Neuronal stem cell (in vitro differentiated cells): ENCODE data around the gene OSGEPL1.

Source experiments
- DNase-seq: peaks from one replicate; pipeline ENCODE4 v3.0.0-alpha.2; 2013; ENCODE audit warnings: low spot score
- H2AFZ ChIP-seq: one replicate; pipeline ENCODE4 v1.6.1; 2013; ENCODE audit warnings: mild to moderate bottlenecking, low read length, inconsistent platforms
- H2AK5ac ChIP-seq: 2 replicates; pipeline ENCODE4 v1.6.1; 2013; ENCODE audit warnings: low read depth, mild to moderate bottlenecking, inconsistent platforms, low read length, moderate library complexity, mixed read lengths
- H2BK120ac ChIP-seq: 2 replicates; pipeline ENCODE4 v1.6.1; 2013; ENCODE audit warnings: low read depth, mild to moderate bottlenecking, inconsistent platforms, low read length, moderate library complexity, mixed read lengths
- H2BK12ac ChIP-seq: one replicate; pipeline ENCODE4 v1.6.1; 2013; ENCODE audit warnings: low read length, inconsistent platforms
- H2BK15ac ChIP-seq: 2 replicates; pipeline ENCODE4 v1.6.1; 2013; ENCODE audit warnings: mild to moderate bottlenecking, low read length, inconsistent platforms, mixed read lengths
- H2BK5ac ChIP-seq: one replicate; pipeline ENCODE4 v1.6.1; 2013; ENCODE audit warnings: inconsistent platforms, mild to moderate bottlenecking, low read length, moderate library complexity
- H3K14ac ChIP-seq: one replicate; pipeline ENCODE4 v1.6.1; 2013; ENCODE audit warnings: low read length, inconsistent platforms
- H3K18ac ChIP-seq: 2 replicates; pipeline ENCODE4 v1.6.1; 2013; ENCODE audit warnings: low read length, inconsistent platforms
- H3K23ac ChIP-seq: 2 replicates; pipeline ENCODE4 v1.6.1; 2013; ENCODE audit warnings: low read depth, mild to moderate bottlenecking, mixed read lengths, low read length, inconsistent platforms; ENCODE audit not compliant: poor library complexity
- H3K27ac ChIP-seq: replicated peaks from 3 replicates; pipeline ENCODE4 v1.5.1; 2013; ENCODE audit warnings: low read length, inconsistent platforms
- H3K27me3 ChIP-seq, 3 experiments: 2 replicates each; pipeline ENCODE4 v1.6.1; 2013; ENCODE audit warnings: low read length in 3 of 3, mild to moderate bottlenecking in 2 of 3, inconsistent platforms in 1 of 3, low read depth in 1 of 3, mixed read lengths in 1 of 3, moderate library complexity in 1 of 3; ENCODE audit not compliant: control insufficient read depth in 3 of 3, insufficient read depth in 3 of 3
- H3K36me3 ChIP-seq, 2 donors: replicated peaks in 1 of 2; 2 replicates each; pipeline ENCODE4 v1.6.1; 2013; ENCODE audit warnings: low read length in 2 of 2; ENCODE audit not compliant: control insufficient read depth in 2 of 2, insufficient read depth in 2 of 2
- H3K4ac ChIP-seq: 2 replicates; pipeline ENCODE4 v1.6.1; 2013; ENCODE audit warnings: inconsistent platforms, mild to moderate bottlenecking, low read length, moderate library complexity
- H3K4me1 ChIP-seq, 2 donors: 1 replicate in 1 of 2; 2 replicates in 1 of 2; pipeline ENCODE4 v1.6.1; 2013; ENCODE audit warnings: low read length in 2 of 2, low read depth in 1 of 2; ENCODE audit not compliant: control insufficient read depth in 2 of 2, insufficient read depth in 1 of 2
- H3K4me2 ChIP-seq: one replicate; pipeline ENCODE4 v1.6.1; 2013; ENCODE audit warnings: mild to moderate bottlenecking, low read length, inconsistent platforms; ENCODE audit not compliant: insufficient read depth, poor library complexity, severe bottlenecking
- H3K4me3 ChIP-seq, 2 donors: 2 replicates each; pipeline ENCODE4 v1.5.1; 2013; ENCODE audit warnings: low read length in 2 of 2, mild to moderate bottlenecking in 2 of 2, inconsistent platforms in 1 of 2, moderate library complexity in 1 of 2
- H3K79me1 ChIP-seq: one replicate; pipeline ENCODE4 v1.6.1; 2013; ENCODE audit warnings: low read depth, mild to moderate bottlenecking, inconsistent platforms, low read length, moderate library complexity
- H3K9ac ChIP-seq: one replicate; pipeline ENCODE4 v1.6.1; 2013; ENCODE audit warnings: mild to moderate bottlenecking, low read depth, low read length, inconsistent platforms; ENCODE audit not compliant: poor library complexity
- H3K9me3 ChIP-seq, 2 donors: replicated peaks in 1 of 2; 2 replicates each; pipeline versions ENCODE3 to v1.6.1; 2013; ENCODE audit warnings: low read length in 2 of 2, mild to moderate bottlenecking in 2 of 2, inconsistent platforms in 1 of 2, low read depth in 1 of 2, mixed read lengths in 1 of 2, moderate library complexity in 1 of 2; ENCODE audit not compliant: control insufficient read depth in 2 of 2, insufficient read depth in 1 of 2
- H4K8ac ChIP-seq: one replicate; pipeline ENCODE4 v1.6.1; 2013; ENCODE audit warnings: low read depth, mild to moderate bottlenecking, inconsistent platforms, low read length, moderate library complexity
- H4K91ac ChIP-seq: one replicate; pipeline ENCODE4 v1.6.1; 2013; ENCODE audit warnings: low read length, low read depth, mild to moderate bottlenecking, inconsistent platforms; ENCODE audit not compliant: poor library complexity
- WGBS, 2 donors: extraction: QIAGEN DNeasy Blood & Tissue Kit; methylation state at CpG; one replicate each; pipeline ENCODE4 v1.1.7; 2013; ENCODE audit warnings: missing lambda C conversion rate in 2 of 2, mixed read lengths in 1 of 2; ENCODE audit not compliant: insufficient read length in 2 of 2, insufficient replicate concordance in 1 of 2; ENCODE audit errors: extremely low coverage in 2 of 2; 5-methylcytosine and 5-hydroxymethylcytosine counted together

The OSGEPL1 gene

DNA sequence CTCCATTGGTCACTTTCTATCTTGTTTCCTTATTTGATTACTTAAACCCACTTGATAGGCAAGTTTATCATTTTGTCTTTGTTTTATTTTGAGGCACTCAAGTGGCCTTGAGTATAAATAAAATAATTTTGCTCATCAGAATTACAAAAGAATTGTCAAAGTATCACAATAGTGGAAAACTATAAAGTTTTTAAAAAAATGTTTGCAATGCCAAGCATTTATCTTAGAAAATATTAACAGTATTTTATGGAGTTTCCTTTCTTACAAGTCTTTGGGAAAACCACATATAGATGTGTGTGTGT, 36.4 kb upstream of the OSGEPL1 start:
- H2BK5ac ChIP-seq = no peak overlapping the region
- H3K27me3 ChIP-seq = no peaks in the 10 kb centered on the region
- no peak overlapping the region for H3K9ac ChIP-seq
- H3K14ac ChIP-seq = no peak overlapping the region
- H2BK12ac ChIP-seq = no peak overlapping the region
- DNase-seq = no peak
- no peak overlapping the region for H4K91ac ChIP-seq
- no peaks in the 10 kb centered on the region for H3K9me3 ChIP-seq
- no peak overlapping the region for H2BK120ac ChIP-seq
- H3K4me2 ChIP-seq = no peak overlapping the region
- no peak overlapping the region for H4K8ac ChIP-seq
- no peak overlapping the region for H2AFZ ChIP-seq
- H3K4me3 ChIP-seq = no peak overlapping the region
- H3K36me3 ChIP-seq = peaks cover 10 to 100% of the 10 kb centered on the region in 2 donors
- peaks cover 1% of the 10 kb centered on the region for H3K79me1 ChIP-seq
- no peak overlapping the region for H2AK5ac ChIP-seq
- H3K4ac ChIP-seq = no peak overlapping the region
- no peak overlapping the region for H2BK15ac ChIP-seq
- H3K18ac ChIP-seq = no peak overlapping the region
- H3K4me1 ChIP-seq = peaks cover 0 to 2% of the 10 kb centered on the region in 2 donors
- H3K23ac ChIP-seq = no peak overlapping the region
- H3K27ac ChIP-seq = no peak overlapping the region

- no peak overlapping the region for H3K23ac ChIP-seq
- H3K9me3 ChIP-seq = no peaks in the 10 kb centered on the region
- H2AK5ac ChIP-seq = no peak overlapping the region
- no peak overlapping the region for H3K4me2 ChIP-seq
- DNase-seq = no peak
- H3K18ac ChIP-seq = no peak overlapping the region
- H3K14ac ChIP-seq = no peak overlapping the region
- H3K9ac ChIP-seq = no peak overlapping the region
- peaks cover 1% of the 10 kb centered on the region for H3K79me1 ChIP-seq
- no peak overlapping the region for H2AFZ ChIP-seq
- H2BK120ac ChIP-seq = no peak overlapping the region
- no peak overlapping the region for H2BK5ac ChIP-seq
- peaks cover 0 to 2% of the 10 kb centered on the region in 2 donors for H3K4me1 ChIP-seq
- no peak overlapping the region for H3K27ac ChIP-seq
- no CpG with 5 or more reads among the region's 4 CpGs for WGBS, 2 donors
- no peak overlapping the region for H3K4ac ChIP-seq
- H4K8ac ChIP-seq = no peak overlapping the region
- H3K27me3 ChIP-seq = no peaks in the 10 kb centered on the region
- H3K36me3 ChIP-seq = peaks cover 9 to 100% of the 10 kb centered on the region in 2 donors
- H2BK15ac ChIP-seq = no peak overlapping the region
- H2BK12ac ChIP-seq = no peak overlapping the region
- H4K91ac ChIP-seq = no peak overlapping the region
- H3K4me3 ChIP-seq = no peak overlapping the region
Observed at GRCh38 chr2:189798312-189799029, 35.9 kb upstream of the OSGEPL1 start.

- Histone ChIP-seq H3K18ac (no peak overlapping the region), H4K91ac (no peak overlapping the region), H2AK5ac (no peak overlapping the region), H3K9me3 (no peaks in the 10 kb centered on the region), H3K9ac (no peak overlapping the region), H4K8ac (no peak overlapping the region), H2AFZ (no peak overlapping the region), H2BK120ac (no peak overlapping the region), H3K4me1 (peaks cover 0 to 2% of the 10 kb centered on the region in 2 donors), H2BK5ac (no peak overlapping the region), H2BK12ac (no peak overlapping the region), H3K27ac (no peak overlapping the region), H3K4ac (no peak overlapping the region), H3K4me2 (no peak overlapping the region), H2BK15ac (no peak overlapping the region), H3K14ac (no peak overlapping the region), H3K36me3 (peaks cover 8 to 100% of the 10 kb centered on the region in 2 donors), H3K79me1 (peaks cover 1% of the 10 kb centered on the region), H3K23ac (no peak overlapping the region), H3K27me3 (no peaks in the 10 kb centered on the region), H3K4me3 (no peak overlapping the region)
- no CpG with 5 or more reads among the region's 6 CpGs for WGBS, 2 donors
- DNase-seq = no peak
Observed at GRCh38 chr2:189797902-189798301, 35.3 kb upstream of the OSGEPL1 start.

GRCh38 chr2:189794310-189794709, 31.7 kb upstream of the OSGEPL1 start:
- Histone ChIP-seq H3K9ac (no peak overlapping the region), H3K23ac (no peak overlapping the region), H3K4me1 (no peaks in the 10 kb centered on the region), H2BK15ac (no peak overlapping the region), H2BK12ac (no peak overlapping the region), H2BK120ac (no peak overlapping the region), H2BK5ac (no peak overlapping the region), H3K4me3 (no peak overlapping the region), H3K18ac (no peak overlapping the region), H3K79me1 (no peaks in the 10 kb centered on the region), H3K36me3 (peaks cover 10 to 98% of the 10 kb centered on the region in 2 donors), H4K91ac (no peak overlapping the region), H2AFZ (no peak overlapping the region), H3K14ac (no peak overlapping the region), H3K27ac (no peak overlapping the region), H3K4me2 (no peak overlapping the region), H3K9me3 (no peaks in the 10 kb centered on the region), H2AK5ac (no peak overlapping the region), H3K27me3 (no peaks in the 10 kb centered on the region), H4K8ac (no peak overlapping the region), H3K4ac (no peak overlapping the region)
- DNase-seq = no peak
- WGBS, 2 donors = no CpG with 5 or more reads among the region's 1 CpG
